Endometrial microvascular endothelial cells (primary cell): Measurements from ENCODE around the gene GRM8. TPM values are rescaled to one million over a fixed set of nuclear protein-coding genes. Genes with fewer than 3 reads are reported as not detected.

Experiments used
- in situ Hi-C: cut with HindIII; loops from 2 replicates; pipeline ENCODE4 v1.10.0; 2017; ENCODE audit warnings: low sequenced_read_pairs, low pct_unique_long_range_greater_than_20kb; ENCODE audit errors: inconsistent ontology term
- total RNA-seq: library from RNA; depleted of rRNA; stranded (reverse); fragments of >200 nt; gene quantifications from one replicate; pipeline ENCODE4 v1.2.3, GENCODE V29; 2015; ENCODE audit errors: inconsistent ontology term

The GRM8 gene
- total RNA-seq, 1 donor from 2014 or later = not detected

- in situ Hi-C loops = no loop called here
Observed at GRCh38 chr7:126529833-126530232, 722.9 kb downstream of the GRM8 start.

- in situ Hi-C loops = no loop called here
Observed at GRCh38 chr7:126529254-126529653, 723.5 kb downstream of the GRM8 start.

GRCh38 chr7:126525906-126526305 lies 726.8 kb downstream of the GRM8 start:
- in situ Hi-C loops = no loop called here

DNA sequence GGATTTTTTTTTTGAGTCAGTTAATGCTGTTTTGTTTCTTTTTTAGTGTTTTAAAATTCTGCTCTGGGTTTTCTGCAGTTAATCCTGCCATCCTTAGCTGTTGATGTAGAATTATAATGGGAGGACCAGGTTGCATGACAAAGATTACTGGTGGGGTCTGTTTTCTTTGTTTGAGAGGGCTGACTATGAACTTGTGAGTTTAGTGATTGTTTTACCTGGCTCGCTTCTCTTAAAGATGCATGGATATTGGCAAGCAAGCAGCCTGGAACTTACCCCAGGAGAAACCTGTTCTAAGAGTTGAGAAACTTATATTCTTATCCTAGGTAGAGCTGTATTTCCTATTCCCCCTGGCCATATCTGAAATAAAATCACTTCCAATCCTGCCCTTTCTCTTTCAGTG lies 727.8 kb downstream of the GRM8 start:
- in situ Hi-C loops = no loop called here

DNA sequence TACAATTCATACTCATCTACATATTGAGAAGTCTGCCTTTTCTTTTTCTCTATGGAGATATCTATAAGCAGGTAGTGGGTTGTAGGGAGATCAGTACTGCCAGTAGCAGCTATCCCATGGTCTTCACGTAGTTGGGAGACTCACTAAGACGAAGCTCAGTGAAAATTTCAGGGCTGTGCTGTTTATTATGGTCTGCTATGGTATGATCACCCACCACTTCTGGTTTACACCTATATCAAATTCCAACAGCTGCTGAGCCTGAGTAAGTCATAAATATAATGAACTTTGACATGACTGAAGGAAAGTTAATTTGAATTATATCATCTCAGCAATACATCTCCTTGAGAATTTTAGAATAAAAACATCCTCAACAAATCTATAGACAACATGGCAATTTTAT lies 741.7 kb downstream of the GRM8 start:
- in situ Hi-C loops = no loop called here

- in situ Hi-C loops = no loop called here
Observed at GRCh38 chr7:126501617-126502016, 751.1 kb downstream of the GRM8 start.

GRCh38 chr7:126499481-126499880 lies 753.3 kb downstream of the GRM8 start:
- in situ Hi-C loops = no loop called here

DNA sequence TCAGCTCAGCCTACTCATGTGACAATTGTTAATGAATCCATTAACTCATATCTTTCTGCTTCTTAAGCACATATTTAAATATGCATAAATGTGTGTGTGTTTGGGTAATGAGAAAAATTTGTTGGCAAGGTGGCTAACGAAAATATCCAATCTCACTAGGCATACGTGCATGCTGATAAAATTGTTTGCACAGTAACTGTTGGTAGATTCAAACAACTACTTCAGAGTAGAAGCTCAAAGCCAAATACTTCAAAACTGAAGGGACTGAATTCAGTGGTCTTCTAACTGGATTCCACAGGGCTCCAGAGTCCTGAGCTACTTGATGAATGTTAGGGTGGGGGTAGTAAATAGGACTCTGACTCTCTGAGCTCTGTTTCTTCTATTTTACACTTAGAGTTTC lies 757.0 kb downstream of the GRM8 start:
- in situ Hi-C loops = no loop called here

DNA sequence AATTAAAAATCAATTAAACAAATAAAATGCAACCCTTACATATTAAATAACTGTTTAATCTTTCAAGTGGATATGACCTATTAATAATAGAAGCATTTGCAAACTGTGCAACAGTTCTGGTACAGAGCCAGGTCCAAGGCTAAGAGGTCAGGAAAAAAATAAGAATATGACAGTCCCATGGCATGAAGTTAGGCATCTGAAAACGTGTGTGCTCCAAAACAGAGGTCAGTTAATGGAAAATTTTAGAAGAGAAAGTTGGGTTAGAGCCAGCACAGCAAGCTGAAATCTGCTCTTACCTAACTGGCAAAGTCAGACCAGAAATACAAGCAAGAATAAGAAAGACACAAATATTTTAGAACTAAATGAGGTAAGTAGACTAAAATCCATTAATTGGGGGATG lies 757.7 kb downstream of the GRM8 start:
- in situ Hi-C loops = no loop called here

DNA sequence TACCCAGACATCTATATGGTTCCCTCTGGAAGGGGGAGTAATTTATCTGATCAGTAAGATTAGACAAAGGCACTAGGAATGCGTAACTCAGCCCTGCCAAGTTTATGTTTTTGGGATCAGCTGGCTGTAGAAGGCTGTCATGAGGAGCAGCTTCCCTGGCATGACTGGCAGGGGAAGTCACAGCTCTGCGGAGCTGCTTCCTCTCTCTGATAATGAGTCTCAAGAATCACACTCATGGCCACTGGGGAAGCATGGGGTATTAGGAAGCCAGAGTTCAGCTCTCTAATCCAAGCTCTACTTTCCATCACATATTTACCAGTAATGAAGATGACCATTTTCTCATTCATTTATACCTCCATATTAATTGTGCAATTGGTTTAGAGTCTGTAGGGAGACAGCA lies 758.9 kb downstream of the GRM8 start:
- in situ Hi-C loops = no loop called here

GRCh38 chr7:126489874-126490273 lies 762.9 kb downstream of the GRM8 start:
- in situ Hi-C loops = no loop called here

- in situ Hi-C loops = no loop called here
Observed at GRCh38 chr7:126487728-126488442, 764.9 kb downstream of the GRM8 start.

DNA sequence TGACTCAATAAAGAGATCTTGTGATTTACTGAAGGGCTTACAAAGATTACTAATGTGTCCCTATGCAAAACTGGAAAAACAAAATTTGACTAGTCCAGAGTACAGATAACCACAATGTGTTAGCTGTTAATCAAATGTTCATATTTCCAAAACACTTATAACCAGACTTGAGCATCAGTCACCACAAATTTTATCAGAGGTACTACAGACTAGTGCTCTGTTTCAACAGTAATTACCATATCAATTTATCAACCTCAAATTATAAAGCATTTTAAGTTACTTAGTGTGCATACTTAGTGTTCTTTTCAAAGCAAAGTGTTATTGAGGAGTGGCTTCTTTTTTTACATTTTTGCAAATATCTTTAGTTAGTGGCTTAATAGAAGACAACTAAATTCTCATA lies 765.9 kb downstream of the GRM8 start:
- in situ Hi-C loops = no loop called here

DNA sequence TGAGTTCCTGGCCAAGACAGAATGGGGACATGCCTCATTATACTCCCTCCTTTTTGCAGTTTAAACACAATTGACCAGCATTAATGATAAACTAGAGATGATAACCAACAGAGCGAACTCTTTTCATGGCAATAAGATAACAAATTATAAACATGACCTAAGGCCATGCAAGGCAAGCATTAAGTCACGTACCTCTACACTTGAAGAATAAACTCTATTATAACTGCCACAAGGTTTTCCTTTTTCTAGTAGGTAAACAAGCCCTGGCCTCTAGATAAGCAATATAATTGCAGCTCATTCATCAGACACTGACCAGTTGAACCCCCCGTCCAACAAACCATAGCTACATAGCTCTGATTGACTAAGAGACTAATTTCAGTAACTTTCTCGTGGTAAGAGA lies 767.0 kb downstream of the GRM8 start:
- in situ Hi-C loops = no loop called here

DNA sequence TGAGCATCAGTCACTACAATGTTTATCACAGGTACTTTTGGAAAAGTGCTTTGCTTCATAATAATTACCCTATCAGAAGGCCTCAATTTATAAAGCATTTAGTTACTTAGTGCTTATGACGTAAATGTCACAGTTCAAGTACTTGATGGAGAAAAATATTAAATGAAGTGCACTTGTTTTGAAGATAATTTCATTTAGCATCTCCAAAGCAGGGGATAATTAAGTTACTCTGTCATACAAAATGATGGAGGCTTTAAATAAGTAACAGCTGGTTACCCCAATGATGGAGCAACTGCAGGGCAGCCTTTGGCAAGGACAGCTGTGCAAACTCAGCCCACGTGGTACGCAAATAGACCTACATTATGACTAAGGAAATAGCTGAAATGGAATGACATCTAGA lies 768.8 kb downstream of the GRM8 start:
- in situ Hi-C loops = no loop called here

DNA sequence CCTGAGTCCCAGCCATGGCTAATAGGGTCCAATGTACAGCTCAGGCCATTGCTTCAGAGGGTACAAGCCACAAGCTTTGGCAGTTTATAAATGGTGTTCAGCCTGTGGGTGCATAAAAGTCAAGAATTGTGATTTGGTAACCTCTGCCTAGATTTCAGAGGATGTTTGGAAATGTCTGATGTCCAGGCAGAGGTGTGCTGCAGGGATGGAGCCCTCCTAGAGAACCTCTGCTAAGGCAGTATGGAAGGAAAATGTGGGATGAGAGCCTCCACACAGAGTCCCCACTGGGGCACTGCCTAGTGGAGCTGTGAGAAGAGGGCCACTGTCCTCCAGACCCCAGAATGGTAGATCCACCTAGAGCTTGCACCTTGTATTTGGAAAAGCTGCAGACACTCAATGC lies 779.9 kb downstream of the GRM8 start:
- in situ Hi-C loops = no loop called here

DNA sequence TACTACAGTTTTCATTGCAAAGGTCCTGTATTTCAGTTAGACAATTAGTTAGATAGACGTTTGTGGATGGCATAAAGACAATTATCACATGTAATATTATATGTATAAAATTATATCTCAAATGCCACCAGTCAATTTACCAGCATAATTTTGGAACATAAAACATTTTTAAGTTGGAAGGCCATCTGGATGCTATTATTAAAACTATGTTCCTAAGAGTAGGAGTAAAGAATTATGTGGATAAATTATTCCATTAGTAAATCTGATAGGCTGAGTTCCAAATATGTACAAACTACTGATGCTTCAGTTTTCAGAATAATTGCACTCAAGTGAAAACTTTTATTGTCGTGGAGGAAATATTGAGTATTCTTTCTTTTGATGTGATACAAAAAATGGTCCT lies 790.3 kb downstream of the GRM8 start:
- in situ Hi-C loops = no loop called here

GRCh38 chr7:126460664-126461063 lies 792.1 kb downstream of the GRM8 start:
- in situ Hi-C loops = no loop called here

DNA sequence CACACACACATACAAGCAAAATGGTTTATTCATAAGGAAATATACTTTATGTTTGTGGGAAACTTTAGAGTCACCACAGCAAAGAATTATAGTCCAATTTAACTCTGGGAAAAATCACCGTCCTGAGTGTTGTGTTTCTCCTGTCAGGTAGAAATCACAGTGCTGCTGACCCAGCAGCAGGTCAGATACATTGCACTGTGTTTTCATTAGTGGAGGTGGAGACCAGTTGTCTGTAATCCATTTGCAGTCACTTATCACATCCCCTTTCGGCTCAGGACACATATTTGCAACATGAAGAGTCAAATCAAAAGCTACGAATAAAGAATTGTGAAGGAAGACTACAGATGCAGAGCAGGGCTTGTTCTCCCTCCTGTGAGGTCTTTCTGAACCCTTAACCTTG lies 799.6 kb downstream of the GRM8 start:
- in situ Hi-C loops = no loop called here

GRCh38 chr7:126450269-126450671 lies 802.5 kb downstream of the GRM8 start:
- in situ Hi-C loops = no loop called here

DNA sequence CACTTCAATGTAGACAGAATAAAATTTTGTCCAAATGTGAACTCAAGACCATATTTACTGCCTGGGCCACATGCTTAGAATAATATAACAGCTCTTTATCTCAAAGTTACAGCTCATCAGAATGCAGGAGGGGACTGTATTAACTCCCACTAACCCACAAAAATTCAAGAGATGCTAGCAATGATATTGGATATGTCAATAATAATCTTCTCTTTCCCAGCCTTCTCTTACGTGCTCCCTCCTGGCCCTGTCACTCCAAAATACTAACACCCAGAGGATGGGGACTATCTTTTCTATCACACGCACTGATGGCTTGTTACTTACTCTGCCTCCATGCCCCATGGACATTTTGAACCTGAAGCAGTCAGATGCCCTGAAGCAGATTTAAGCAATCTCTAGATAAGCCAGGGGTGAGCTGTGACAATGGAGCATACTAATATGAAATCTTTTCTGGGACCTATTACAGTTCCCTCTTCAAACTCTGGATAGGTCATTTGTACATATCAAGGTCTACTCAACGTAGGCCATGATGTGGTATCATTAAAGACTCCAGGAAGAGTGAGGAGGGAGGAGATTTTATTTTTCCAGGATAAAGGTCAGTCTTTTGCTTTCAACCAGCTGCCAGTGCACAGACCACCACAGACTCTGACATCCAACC lies 803.0 kb downstream of the GRM8 start:
- in situ Hi-C loops = no loop called here
